Rectal smooth muscle tissue (tissue), 1 donor: Measurements from ENCODE around the gene CTNND1.
"Not testable (repeated sequence)": the region's sequence is repeated elsewhere in the genome, so short reads cannot be mapped to it uniquely, and the experiment has no call there.

Source experiments
- H3K27ac ChIP-seq: one replicate; pipeline ENCODE4 v1.7.0; 2013; ENCODE audit warnings: low read depth, low read length, inconsistent platforms
- H3K27me3 ChIP-seq: one replicate; pipeline ENCODE4 v1.7.0; 2013; ENCODE audit warnings: low read length; ENCODE audit not compliant: control insufficient read depth, insufficient read depth
- H3K36me3 ChIP-seq: one replicate; pipeline ENCODE4 v1.7.0; 2013; ENCODE audit warnings: low read length; ENCODE audit not compliant: control insufficient read depth, insufficient read depth
- H3K4me1 ChIP-seq: one replicate; pipeline ENCODE4 v1.7.0; 2013; ENCODE audit warnings: low read length; ENCODE audit not compliant: control insufficient read depth, insufficient read depth
- H3K4me3 ChIP-seq: one replicate; pipeline ENCODE4 v1.7.0; 2013; ENCODE audit warnings: low read length
- H3K9ac ChIP-seq: one replicate; pipeline ENCODE4 v1.7.0; 2013; ENCODE audit warnings: low read length

CTNND1 gene, protein sequence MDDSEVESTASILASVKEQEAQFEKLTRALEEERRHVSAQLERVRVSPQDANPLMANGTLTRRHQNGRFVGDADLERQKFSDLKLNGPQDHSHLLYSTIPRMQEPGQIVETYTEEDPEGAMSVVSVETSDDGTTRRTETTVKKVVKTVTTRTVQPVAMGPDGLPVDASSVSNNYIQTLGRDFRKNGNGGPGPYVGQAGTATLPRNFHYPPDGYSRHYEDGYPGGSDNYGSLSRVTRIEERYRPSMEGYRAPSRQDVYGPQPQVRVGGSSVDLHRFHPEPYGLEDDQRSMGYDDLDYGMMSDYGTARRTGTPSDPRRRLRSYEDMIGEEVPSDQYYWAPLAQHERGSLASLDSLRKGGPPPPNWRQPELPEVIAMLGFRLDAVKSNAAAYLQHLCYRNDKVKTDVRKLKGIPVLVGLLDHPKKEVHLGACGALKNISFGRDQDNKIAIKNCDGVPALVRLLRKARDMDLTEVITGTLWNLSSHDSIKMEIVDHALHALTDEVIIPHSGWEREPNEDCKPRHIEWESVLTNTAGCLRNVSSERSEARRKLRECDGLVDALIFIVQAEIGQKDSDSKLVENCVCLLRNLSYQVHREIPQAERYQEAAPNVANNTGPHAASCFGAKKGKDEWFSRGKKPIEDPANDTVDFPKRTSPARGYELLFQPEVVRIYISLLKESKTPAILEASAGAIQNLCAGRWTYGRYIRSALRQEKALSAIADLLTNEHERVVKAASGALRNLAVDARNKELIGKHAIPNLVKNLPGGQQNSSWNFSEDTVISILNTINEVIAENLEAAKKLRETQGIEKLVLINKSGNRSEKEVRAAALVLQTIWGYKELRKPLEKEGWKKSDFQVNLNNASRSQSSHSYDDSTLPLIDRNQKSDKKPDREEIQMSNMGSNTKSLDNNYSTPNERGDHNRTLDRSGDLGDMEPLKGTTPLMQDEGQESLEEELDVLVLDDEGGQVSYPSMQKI

GRCh38 chr11:57761301-57762234 is at the start of gene CTNND1:
TSS of gene CTNND1 (plus strand) at chr11:57761802. CDS start at chr11:57791479, 29,677 bp downstream.
- Histone ChIP-seq H3K4me1 (peaks cover 4% of the 10 kb centered on the region), H3K4me3 (peak within 1 kb of the TSS; percentile 93), H3K36me3 (no peaks in the 10 kb centered on the region), H3K27me3 (no peaks in the 10 kb centered on the region), H3K9ac (peak within 1 kb of the TSS; percentile 73), H3K27ac (peak within 1 kb of the TSS; percentile 98)

- Histone ChIP-seq H3K4me1 (peaks cover 18% of the 10 kb centered on the region), H3K4me3 (peak within 1 kb of the TSS; percentile 93), H3K9ac (peak within 1 kb of the TSS; percentile 77), H3K27me3 (no peaks in the 10 kb centered on the region), H3K36me3 (no peaks in the 10 kb centered on the region), H3K27ac (peak within 1 kb of the TSS; percentile 86)
Measured at GRCh38 chr11:57712256-57713150, 49.1 kb upstream of the CTNND1 start, which contains the start of gene TMX2. TSS of gene TMX2 (plus strand) at chr11:57712593. CDS start at chr11:57712619, 26 bp downstream.

GRCh38 chr11:57713835-57714234 is 47.8 kb upstream of the CTNND1 start:
- H3K4me1 ChIP-seq: peaks cover 18% of the 10 kb centered on the region
- no peaks in the 10 kb centered on the region for H3K36me3 ChIP-seq
- no peaks in the 10 kb centered on the region for H3K27me3 ChIP-seq
- H3K27ac ChIP-seq: no peak overlapping the region
- no peak overlapping the region for H3K9ac ChIP-seq
- peak overlapping the region; percentile 91 for H3K4me3 ChIP-seq

DNA sequence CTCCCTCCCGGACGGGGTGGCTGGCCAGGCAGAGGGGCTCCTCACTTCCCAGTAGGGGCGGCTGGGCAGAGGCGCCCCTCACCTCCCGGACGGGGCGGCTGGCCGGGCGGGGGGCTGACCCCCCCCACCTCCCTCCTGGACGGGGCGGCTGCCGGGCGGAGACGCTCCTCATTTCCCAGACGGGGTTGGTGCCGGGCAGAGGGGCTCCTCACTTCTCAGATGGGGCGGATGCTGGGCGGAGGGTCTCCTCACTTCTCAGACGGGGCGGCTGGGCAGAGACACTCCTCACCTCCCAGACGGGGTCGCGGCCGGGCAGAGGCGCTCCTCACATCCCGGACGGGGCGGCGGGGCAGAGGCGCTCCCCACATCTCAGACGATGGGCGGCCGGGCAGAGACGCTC is 44.9 kb upstream of the CTNND1 start:
- not testable (repeated sequence) for H3K4me3 ChIP-seq, H3K27ac ChIP-seq, H3K36me3 ChIP-seq, H3K9ac ChIP-seq, H3K27me3 ChIP-seq
- H3K4me1 ChIP-seq: peaks cover 14% of the 10 kb centered on the region

GRCh38 chr11:57727185-57727584 is 34.4 kb upstream of the CTNND1 start:
- Histone ChIP-seq H3K27me3 (no peaks in the 10 kb centered on the region), H3K27ac (no peak overlapping the region), H3K9ac (no peak overlapping the region), H3K4me3 (no peak overlapping the region), H3K4me1 (no peaks in the 10 kb centered on the region), H3K36me3 (no peaks in the 10 kb centered on the region)

GRCh38 chr11:57728829-57729228 is 32.8 kb upstream of the CTNND1 start:
- Histone ChIP-seq H3K4me1 (no peaks in the 10 kb centered on the region), H3K4me3 (no peak overlapping the region), H3K27ac (no peak overlapping the region)

GRCh38 chr11:57729479-57729878 is 32.1 kb upstream of the CTNND1 start:
- H3K4me1 ChIP-seq: no peaks in the 10 kb centered on the region
- no peaks in the 10 kb centered on the region for H3K36me3 ChIP-seq
- H3K9ac ChIP-seq: no peak overlapping the region
- H3K27me3 ChIP-seq: no peaks in the 10 kb centered on the region
- H3K4me3 ChIP-seq: no peak overlapping the region
- no peak overlapping the region for H3K27ac ChIP-seq

More at GRCh38 chr11:57728829-57729228, 32.8 kb upstream of the CTNND1 start:
- no peak overlapping the region for H3K9ac ChIP-seq
- H3K36me3 ChIP-seq: no peaks in the 10 kb centered on the region
- H3K27me3 ChIP-seq: no peaks in the 10 kb centered on the region

- Histone ChIP-seq H3K9ac (no peak overlapping the region), H3K36me3 (no peaks in the 10 kb centered on the region)
Measured at GRCh38 chr11:57732661-57733060, 28.9 kb upstream of the CTNND1 start.

DNA sequence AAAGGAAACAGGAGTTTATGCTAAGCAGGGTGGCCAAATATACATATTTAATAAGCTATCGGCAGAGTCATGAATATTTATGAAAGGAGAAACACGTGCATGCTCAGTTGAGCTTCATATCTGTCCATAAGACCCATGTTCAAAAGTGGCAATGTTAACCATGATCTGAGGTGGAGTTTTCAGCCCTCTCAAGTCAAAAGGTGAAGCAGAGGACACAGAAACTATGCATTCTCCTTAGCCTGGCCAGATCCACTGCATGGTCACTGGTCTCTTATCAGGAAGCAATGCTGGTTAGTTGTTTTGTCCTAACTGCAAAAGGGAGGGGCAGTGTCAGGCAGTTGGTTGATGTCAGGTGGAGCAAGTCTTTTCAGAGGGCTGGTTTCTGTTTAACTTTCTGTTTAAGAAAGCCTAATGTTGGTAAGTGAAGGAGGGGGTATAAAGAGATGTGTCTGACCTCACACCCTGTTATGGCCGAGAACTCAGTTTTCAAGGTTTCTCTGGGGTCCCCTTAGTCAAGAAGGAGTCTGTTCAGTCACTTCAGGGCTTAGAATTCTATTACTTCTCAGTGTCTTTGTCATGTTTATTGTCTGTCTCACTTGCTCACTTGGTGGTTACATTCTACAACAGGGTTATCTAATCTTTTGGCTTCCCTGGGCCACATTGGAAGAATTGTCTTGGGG is 25.8 kb upstream of the CTNND1 start:
- Histone ChIP-seq H3K36me3 (peaks cover 4% of the 10 kb centered on the region), H3K27me3 (no peaks in the 10 kb centered on the region), H3K9ac (no peak overlapping the region), H3K4me1 (no peaks in the 10 kb centered on the region), H3K4me3 (no peak overlapping the region), H3K27ac (no peak overlapping the region)

More at GRCh38 chr11:57732661-57733060, 28.9 kb upstream of the CTNND1 start:
- H3K4me3 ChIP-seq: no peak overlapping the region
- H3K27me3 ChIP-seq: no peaks in the 10 kb centered on the region
- no peak overlapping the region for H3K27ac ChIP-seq
- no peaks in the 10 kb centered on the region for H3K4me1 ChIP-seq

GRCh38 chr11:57741132-57742086 is 20.2 kb upstream of the CTNND1 start, which contains the start of gene SELENOH:
TSS of gene SELENOH (plus strand) at chr11:57741491. CDS start at chr11:57741596, 105 bp downstream.
- H3K36me3 ChIP-seq: peaks cover 12% of the 10 kb centered on the region

More at GRCh38 chr11:57741132-57742086, 20.2 kb upstream of the CTNND1 start, which contains the start of gene SELENOH:
- H3K4me3 ChIP-seq: peak within 1 kb of the TSS; percentile 80
- peak within 1 kb of the TSS; percentile 94 for H3K9ac ChIP-seq
- peaks cover 10% of the 10 kb centered on the region for H3K4me1 ChIP-seq
- no peaks in the 10 kb centered on the region for H3K27me3 ChIP-seq
- peak within 1 kb of the TSS; percentile 88 for H3K27ac ChIP-seq
